Measurements from ENCODE around the gene THAP3. TPM values are rescaled to one million over a fixed set of nuclear protein-coding genes. Genes with fewer than 3 reads are reported as not detected.

The THAP3 gene
- total and polyA plus RNA-seq, 9 of the 15 experiments (the other 6 are each of a cell fraction or from before 2014, with no cell fraction given) = 1.9 to 31.2 (median 18.2) TPM

DNA sequence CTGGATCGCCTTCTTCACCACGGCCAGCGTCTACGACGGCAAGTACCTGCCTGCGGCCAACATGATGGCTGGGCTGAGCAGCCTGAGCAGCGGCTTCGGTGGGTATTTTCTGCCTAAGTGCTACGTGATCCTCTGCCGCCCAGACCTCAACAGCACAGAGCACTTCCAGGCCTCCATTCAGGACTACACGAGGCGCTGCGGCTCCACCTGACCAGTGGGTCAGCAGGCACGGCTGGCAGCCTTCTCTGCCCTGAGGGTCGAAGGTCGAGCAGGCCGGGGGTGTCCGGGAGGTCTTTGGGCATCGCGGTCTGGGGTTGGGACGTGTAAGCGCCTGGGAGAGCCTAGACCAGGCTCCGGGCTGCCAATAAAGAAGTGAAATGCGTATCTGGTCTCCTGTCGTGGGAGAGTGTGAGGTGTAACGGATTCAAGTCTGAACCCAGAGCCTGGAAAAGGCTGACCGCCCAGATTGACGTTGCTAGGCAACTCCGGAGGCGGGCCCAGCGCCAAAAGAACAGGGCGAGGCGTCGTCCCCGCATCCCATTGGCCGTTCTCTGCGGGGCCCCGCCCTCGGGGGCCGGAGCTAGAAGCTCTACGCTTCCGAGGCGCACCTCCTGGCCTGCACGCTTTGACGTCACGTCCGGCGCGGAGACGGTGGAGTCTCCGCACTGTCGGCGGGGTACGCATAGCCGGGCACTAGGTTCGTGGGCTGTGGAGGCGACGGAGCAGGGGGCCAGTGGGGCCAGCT, 45.1 kb upstream of the THAP3 start, which contains the start of gene ZBTB48 (continued):
- TF ChIP-seq ZBTB1 (CRISPR knock-in tag; IDR thresholded peaks at IDR 0.05; ENCODE audit: borderline replicate concordance, low read depth) (no peak; the same call in 1 of the 2 replicates), HSF4 (CRISPR knock-in tag; IDR thresholded peaks at IDR 0.05; ENCODE audit: borderline replicate concordance) (no peak), ARID1B (IDR thresholded peaks at IDR 0.05) (no peak), NR2C1 (IDR thresholded peaks at IDR 0.05) (no peak; the same call in none of the 2 replicates), NR2C1 (tag; IDR thresholded peaks at IDR 0.05) (peak; percentile 73; the same call in 1 of the 2 replicates), RBBP5 (IDR thresholded peaks at IDR 0.05; ENCODE audit: borderline replicate concordance, insufficient read depth, low read length, poor library complexity, severe bottlenecking) (peak; percentile 62), ZNF232 (CRISPR knock-in tag; IDR thresholded peaks at IDR 0.05) (no peak), PML (IDR thresholded peaks at IDR 0.05; ENCODE audit: low read length) (peak; percentile 38; the same call in 1 of the 2 replicates), HNRNPLL (IDR thresholded peaks at IDR 0.05; ENCODE audit: low read depth, low read length, poor library complexity, severe bottlenecking) (peak; percentile 91), NFYB (IDR thresholded peaks at IDR 0.05; ENCODE audit: extremely low read depth, insufficient read length) (peak; percentile 41), ZBTB8A (IDR thresholded peaks at IDR 0.05; ENCODE audit: partially characterized antibody) (no peak), ZNF431 (CRISPR knock-in tag; IDR thresholded peaks at IDR 0.05) (no peak), ARHGAP35 (IDR thresholded peaks at IDR 0.05; ENCODE audit: partially characterized antibody) (no peak), SPI1 (IDR thresholded peaks at IDR 0.05; ENCODE audit: borderline replicate concordance, low read depth, low read length) (no peak), ZKSCAN3 (CRISPR knock-in tag; IDR thresholded peaks at IDR 0.05) (no peak), LEF1 (IDR thresholded peaks at IDR 0.05) (no peak), BACH1 (tag; IDR thresholded peaks at IDR 0.05) (no peak), TCF7 (IDR thresholded peaks at IDR 0.05; ENCODE audit: borderline replicate concordance) (no peak), SMAD4 (CRISPR knock-in tag; conservative IDR thresholded peaks at IDR 0.05) (0 out of 2 replicates have a peak, but pooled peaks have one; percentile 14), ZEB2 (IDR thresholded peaks at IDR 0.05) (no peak)
- TF ChIP-seq, protein P1, sequence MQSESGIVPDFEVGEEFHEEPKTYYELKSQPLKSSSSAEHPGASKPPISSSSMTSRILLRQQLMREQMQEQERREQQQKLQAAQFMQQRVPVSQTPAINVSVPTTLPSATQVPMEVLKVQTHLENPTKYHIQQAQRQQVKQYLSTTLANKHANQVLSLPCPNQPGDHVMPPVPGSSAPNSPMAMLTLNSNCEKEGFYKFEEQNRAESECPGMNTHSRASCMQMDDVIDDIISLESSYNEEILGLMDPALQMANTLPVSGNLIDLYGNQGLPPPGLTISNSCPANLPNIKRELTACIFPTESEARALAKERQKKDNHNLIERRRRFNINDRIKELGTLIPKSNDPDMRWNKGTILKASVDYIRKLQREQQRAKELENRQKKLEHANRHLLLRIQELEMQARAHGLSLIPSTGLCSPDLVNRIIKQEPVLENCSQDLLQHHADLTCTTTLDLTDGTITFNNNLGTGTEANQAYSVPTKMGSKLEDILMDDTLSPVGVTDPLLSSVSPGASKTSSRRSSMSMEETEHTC (IDR thresholded peaks at IDR 0.05) = no peak
- TF ChIP-seq, protein P2, sequence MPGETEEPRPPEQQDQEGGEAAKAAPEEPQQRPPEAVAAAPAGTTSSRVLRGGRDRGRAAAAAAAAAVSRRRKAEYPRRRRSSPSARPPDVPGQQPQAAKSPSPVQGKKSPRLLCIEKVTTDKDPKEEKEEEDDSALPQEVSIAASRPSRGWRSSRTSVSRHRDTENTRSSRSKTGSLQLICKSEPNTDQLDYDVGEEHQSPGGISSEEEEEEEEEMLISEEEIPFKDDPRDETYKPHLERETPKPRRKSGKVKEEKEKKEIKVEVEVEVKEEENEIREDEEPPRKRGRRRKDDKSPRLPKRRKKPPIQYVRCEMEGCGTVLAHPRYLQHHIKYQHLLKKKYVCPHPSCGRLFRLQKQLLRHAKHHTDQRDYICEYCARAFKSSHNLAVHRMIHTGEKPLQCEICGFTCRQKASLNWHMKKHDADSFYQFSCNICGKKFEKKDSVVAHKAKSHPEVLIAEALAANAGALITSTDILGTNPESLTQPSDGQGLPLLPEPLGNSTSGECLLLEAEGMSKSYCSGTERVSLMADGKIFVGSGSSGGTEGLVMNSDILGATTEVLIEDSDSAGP (CRISPR knock-in tag; IDR thresholded peaks at IDR 0.05) = no peak
- TF ChIP-seq, protein P3, sequence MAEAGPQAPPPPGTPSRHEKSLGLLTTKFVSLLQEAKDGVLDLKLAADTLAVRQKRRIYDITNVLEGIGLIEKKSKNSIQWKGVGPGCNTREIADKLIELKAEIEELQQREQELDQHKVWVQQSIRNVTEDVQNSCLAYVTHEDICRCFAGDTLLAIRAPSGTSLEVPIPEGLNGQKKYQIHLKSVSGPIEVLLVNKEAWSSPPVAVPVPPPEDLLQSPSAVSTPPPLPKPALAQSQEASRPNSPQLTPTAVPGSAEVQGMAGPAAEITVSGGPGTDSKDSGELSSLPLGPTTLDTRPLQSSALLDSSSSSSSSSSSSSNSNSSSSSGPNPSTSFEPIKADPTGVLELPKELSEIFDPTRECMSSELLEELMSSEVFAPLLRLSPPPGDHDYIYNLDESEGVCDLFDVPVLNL (CRISPR knock-in tag; IDR thresholded peaks at IDR 0.05; ENCODE audit: low read depth) = no peak
- TF ChIP-seq, protein P4, sequence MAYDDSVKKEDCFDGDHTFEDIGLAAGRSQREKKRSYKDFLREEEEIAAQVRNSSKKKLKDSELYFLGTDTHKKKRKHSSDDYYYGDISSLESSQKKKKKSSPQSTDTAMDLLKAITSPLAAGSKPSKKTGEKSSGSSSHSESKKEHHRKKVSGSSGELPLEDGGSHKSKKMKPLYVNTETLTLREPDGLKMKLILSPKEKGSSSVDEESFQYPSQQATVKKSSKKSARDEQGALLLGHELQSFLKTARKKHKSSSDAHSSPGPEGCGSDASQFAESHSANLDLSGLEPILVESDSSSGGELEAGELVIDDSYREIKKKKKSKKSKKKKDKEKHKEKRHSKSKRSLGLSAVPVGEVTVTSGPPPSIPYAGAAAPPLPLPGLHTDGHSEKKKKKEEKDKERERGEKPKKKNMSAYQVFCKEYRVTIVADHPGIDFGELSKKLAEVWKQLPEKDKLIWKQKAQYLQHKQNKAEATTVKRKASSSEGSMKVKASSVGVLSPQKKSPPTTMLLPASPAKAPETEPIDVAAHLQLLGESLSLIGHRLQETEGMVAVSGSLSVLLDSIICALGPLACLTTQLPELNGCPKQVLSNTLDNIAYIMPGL (CRISPR knock-in tag; IDR thresholded peaks at IDR 0.05) = 0 out of 2 replicates have a peak, but pooled peaks have one; percentile 8

Data from K562 (cell line).